Measurements from ENCODE around the gene HMCN2.

DNA sequence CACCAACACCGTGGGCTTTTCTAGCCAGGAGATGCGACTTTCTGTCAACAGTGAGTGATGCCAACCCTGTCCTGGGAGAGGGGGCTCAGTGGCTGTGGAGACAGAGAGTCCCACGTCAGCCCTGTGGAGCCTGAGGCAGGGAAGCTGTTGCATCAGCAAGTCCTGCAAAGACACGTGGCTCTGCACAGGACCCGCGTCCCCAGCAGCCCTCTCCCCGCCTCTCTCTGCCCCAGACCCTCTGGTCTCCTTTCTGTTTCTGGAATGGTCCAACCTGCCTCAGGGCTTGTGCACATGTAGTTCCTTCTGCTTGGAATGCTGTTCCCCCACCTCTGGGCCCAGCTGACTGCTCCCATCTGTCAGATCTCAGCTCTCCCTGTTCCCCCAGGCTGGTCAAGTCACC is 60.4 kb downstream of the HMCN2 start:
- no peak for TF ChIP-seq POLR2A (IDR thresholded peaks at IDR 0.05)
- TF ChIP-seq, protein P1, sequence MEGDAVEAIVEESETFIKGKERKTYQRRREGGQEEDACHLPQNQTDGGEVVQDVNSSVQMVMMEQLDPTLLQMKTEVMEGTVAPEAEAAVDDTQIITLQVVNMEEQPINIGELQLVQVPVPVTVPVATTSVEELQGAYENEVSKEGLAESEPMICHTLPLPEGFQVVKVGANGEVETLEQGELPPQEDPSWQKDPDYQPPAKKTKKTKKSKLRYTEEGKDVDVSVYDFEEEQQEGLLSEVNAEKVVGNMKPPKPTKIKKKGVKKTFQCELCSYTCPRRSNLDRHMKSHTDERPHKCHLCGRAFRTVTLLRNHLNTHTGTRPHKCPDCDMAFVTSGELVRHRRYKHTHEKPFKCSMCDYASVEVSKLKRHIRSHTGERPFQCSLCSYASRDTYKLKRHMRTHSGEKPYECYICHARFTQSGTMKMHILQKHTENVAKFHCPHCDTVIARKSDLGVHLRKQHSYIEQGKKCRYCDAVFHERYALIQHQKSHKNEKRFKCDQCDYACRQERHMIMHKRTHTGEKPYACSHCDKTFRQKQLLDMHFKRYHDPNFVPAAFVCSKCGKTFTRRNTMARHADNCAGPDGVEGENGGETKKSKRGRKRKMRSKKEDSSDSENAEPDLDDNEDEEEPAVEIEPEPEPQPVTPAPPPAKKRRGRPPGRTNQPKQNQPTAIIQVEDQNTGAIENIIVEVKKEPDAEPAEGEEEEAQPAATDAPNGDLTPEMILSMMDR (IDR thresholded peaks at IDR 0.05) = no peak
